HEK293 (cell line): ENCODE results near the gene UFC1.

Experiments used
- CTCF ChIA-PET: fragments of 350-600 bp; formaldehyde crosslinking; extraction: SDS; loops from one replicate; lab custom pipeline; 2021; ENCODE audit warnings: antibody characterized with exemption; lab: Yijun Ruan, JAX
- POLR2A ChIA-PET: fragments of 300-600 bp; formaldehyde crosslinking; extraction: SDS; loops from one replicate; lab custom pipeline; 2020; ENCODE audit warnings: antibody characterized with exemption, inconsistent platforms; lab: Yijun Ruan, JAX
- H3K27ac ChIP-seq: fragments of 200-500 bp; sonication (Bioruptor generic); 2 replicates; pipeline ENCODE4 v1.5.1; 2014; ENCODE audit warnings: low read depth, low read length, control low read depth, inconsistent platforms; ENCODE audit errors: extremely low read depth
- H3K36me3 ChIP-seq, 2 experiments: fragments of 200-500 bp in 1 of 2; sonication (Bioruptor generic) in 1 of 2; 1 replicate in 1 of 2; 2 replicates in 1 of 2; pipeline ENCODE4 v1.5.1; 2014 to 2017; ENCODE audit warnings: inconsistent platforms in 2 of 2, low read length in 2 of 2; ENCODE audit not compliant: control insufficient read depth in 2 of 2, insufficient read depth in 1 of 2
- H3K4me1 ChIP-seq: fragments of 200-500 bp; sonication (Bioruptor generic); 2 replicates; pipeline ENCODE4 v1.5.1; 2014; ENCODE audit warnings: mild to moderate bottlenecking, low read length, inconsistent platforms; ENCODE audit not compliant: control insufficient read depth, insufficient read depth
- H3K4me3 ChIP-seq: 2 replicates; pipeline ENCODE4 v1.5.1; 2011; ENCODE audit warnings: low read depth, mild to moderate bottlenecking, control low read depth, low read length, moderate library complexity
- H3K9me3 ChIP-seq: fragments of 200-500 bp; sonication (Bioruptor generic); 2 replicates; pipeline ENCODE4 v1.5.1; 2014; ENCODE audit warnings: low read depth, low read length, inconsistent platforms; ENCODE audit not compliant: control insufficient read depth, insufficient read depth
- BCL11B ChIP-seq: fragments of 450-650 bp; formaldehyde crosslinking; IDR thresholded peaks from 2 replicates; pipeline ENCODE4 v1.5.1; 2016; ENCODE audit warnings: low read depth, missing biosample characterization, missing genetic modification characterization
- FEZF1 ChIP-seq: fragments of 450-650 bp; formaldehyde crosslinking; IDR thresholded peaks from 2 replicates; pipeline ENCODE4 v1.5.1; 2016; ENCODE audit warnings: missing biosample characterization, missing genetic modification characterization
- GLIS2 ChIP-seq: fragments of 450-650 bp; formaldehyde crosslinking; IDR thresholded peaks from 2 replicates; pipeline ENCODE4 v1.5.1; 2016; ENCODE audit warnings: missing biosample characterization, missing genetic modification characterization
- MYNN ChIP-seq: fragments of 450-650 bp; formaldehyde crosslinking; IDR thresholded peaks from 2 replicates; pipeline ENCODE4 v1.5.1; 2016; ENCODE audit warnings: missing biosample characterization, missing genetic modification characterization, borderline replicate concordance
- REPIN1 ChIP-seq: fragments of 450-650 bp; formaldehyde crosslinking; IDR thresholded peaks from 2 replicates; pipeline ENCODE4 v1.5.1; 2017; ENCODE audit warnings: missing biosample characterization, missing genetic modification characterization, low read depth
- SP3 ChIP-seq: fragments of 450-650 bp; formaldehyde crosslinking; IDR thresholded peaks from 2 replicates; pipeline ENCODE4 v1.5.1; 2016; ENCODE audit warnings: missing biosample characterization, missing genetic modification characterization
- SP7 ChIP-seq: fragments of 450-650 bp; formaldehyde crosslinking; IDR thresholded peaks from 2 replicates; pipeline ENCODE4 v1.5.1; 2016; ENCODE audit warnings: missing biosample characterization, missing genetic modification characterization
- ZFP37 ChIP-seq: fragments of 450-650 bp; formaldehyde crosslinking; IDR thresholded peaks from 2 replicates; pipeline ENCODE4 v1.5.1; 2016; ENCODE audit warnings: missing biosample characterization, missing genetic modification characterization
- ZFP41 ChIP-seq: fragments of 450-650 bp; formaldehyde crosslinking; IDR thresholded peaks from 2 replicates; pipeline ENCODE4 v1.5.1; 2016; ENCODE audit warnings: missing biosample characterization, missing genetic modification characterization, borderline replicate concordance
- ZNF138 ChIP-seq: fragments of 450-650 bp; formaldehyde crosslinking; IDR thresholded peaks from 2 replicates; pipeline ENCODE4 v1.5.1; 2016; ENCODE audit warnings: missing biosample characterization, missing genetic modification characterization, borderline replicate concordance
- ZNF155 ChIP-seq: fragments of 450-650 bp; formaldehyde crosslinking; IDR thresholded peaks from 2 replicates; pipeline ENCODE4 v1.5.1; 2016; ENCODE audit warnings: missing biosample characterization, missing genetic modification characterization
- ZNF169 ChIP-seq: fragments of 450-650 bp; formaldehyde crosslinking; IDR thresholded peaks from 2 replicates; pipeline ENCODE4 v1.5.1; 2016; ENCODE audit warnings: missing biosample characterization, missing genetic modification characterization
- ZNF184 ChIP-seq: fragments of 450-650 bp; IDR thresholded peaks from 2 replicates; pipeline ENCODE4 v1.5.1; 2018; ENCODE audit warnings: missing biosample characterization, mild to moderate bottlenecking, missing genetic modification characterization
- ZNF24 ChIP-seq: fragments of 450-650 bp; formaldehyde crosslinking; IDR thresholded peaks from 2 replicates; pipeline ENCODE4 v1.5.1; 2016; ENCODE audit warnings: missing biosample characterization, missing genetic modification characterization
- ZNF248 ChIP-seq: fragments of 450-650 bp; formaldehyde crosslinking; IDR thresholded peaks from 2 replicates; pipeline ENCODE4 v1.5.1; 2017; ENCODE audit warnings: missing biosample characterization, missing genetic modification characterization
- ZNF311 ChIP-seq: fragments of 450-650 bp; formaldehyde crosslinking; IDR thresholded peaks from 2 replicates; pipeline ENCODE4 v1.5.1; 2017; ENCODE audit warnings: missing biosample characterization, missing genetic modification characterization, borderline replicate concordance
- ZNF404 ChIP-seq: fragments of 450-650 bp; formaldehyde crosslinking; IDR thresholded peaks from 2 replicates; pipeline ENCODE4 v1.5.1; 2017; ENCODE audit warnings: missing biosample characterization, missing genetic modification characterization
- ZNF501 ChIP-seq: fragments of 450-650 bp; formaldehyde crosslinking; IDR thresholded peaks from 2 replicates; pipeline ENCODE4 v1.5.1; 2016; ENCODE audit warnings: missing biosample characterization, missing genetic modification characterization
- ZNF529 ChIP-seq: fragments of 450-650 bp; formaldehyde crosslinking; IDR thresholded peaks from 2 replicates; pipeline ENCODE4 v1.5.1; 2017; ENCODE audit warnings: missing genetic modification characterization, missing biosample characterization; ENCODE audit not compliant: insufficient replicate concordance
- ZNF580 ChIP-seq: fragments of 450-650 bp; formaldehyde crosslinking; IDR thresholded peaks from 2 replicates; pipeline ENCODE4 v1.5.1; 2016; ENCODE audit warnings: missing biosample characterization, missing genetic modification characterization
- ZNF600 ChIP-seq: fragments of 450-650 bp; formaldehyde crosslinking; IDR thresholded peaks from 2 replicates; pipeline ENCODE4 v1.5.1; 2016; ENCODE audit warnings: missing biosample characterization, missing genetic modification characterization
- ZNF660 ChIP-seq: fragments of 450-650 bp; IDR thresholded peaks from 2 replicates; pipeline ENCODE4 v1.5.1; 2018; ENCODE audit warnings: missing biosample characterization, mild to moderate bottlenecking, missing genetic modification characterization
- ZNF664 ChIP-seq: fragments of 450-650 bp; formaldehyde crosslinking; IDR thresholded peaks from 2 replicates; pipeline ENCODE4 v1.5.1; 2016; ENCODE audit warnings: missing biosample characterization, missing genetic modification characterization
- ZNF670 ChIP-seq: fragments of 450-650 bp; formaldehyde crosslinking; IDR thresholded peaks from 2 replicates; pipeline ENCODE4 v1.5.1; 2016; ENCODE audit warnings: missing biosample characterization, missing genetic modification characterization, low read depth
- ZNF76 ChIP-seq: fragments of 450-650 bp; formaldehyde crosslinking; IDR thresholded peaks from 2 replicates; pipeline ENCODE4; 2016; ENCODE audit warnings: low read depth, missing biosample characterization, missing genetic modification characterization, borderline replicate concordance
- ZNF785 ChIP-seq: fragments of 450-650 bp; formaldehyde crosslinking; IDR thresholded peaks from 2 replicates; pipeline ENCODE4 v1.5.1; 2016; ENCODE audit warnings: missing biosample characterization, missing genetic modification characterization
- ZNF837 ChIP-seq: fragments of 450-650 bp; formaldehyde crosslinking; IDR thresholded peaks from 2 replicates; pipeline ENCODE4 v1.5.1; 2016; ENCODE audit warnings: missing biosample characterization, missing genetic modification characterization
- ZSCAN30 ChIP-seq: fragments of 450-650 bp; IDR thresholded peaks from 2 replicates; pipeline ENCODE4 v1.5.1; 2018; ENCODE audit warnings: missing biosample characterization, mild to moderate bottlenecking, missing genetic modification characterization, moderate library complexity
- TF ChIP-seq, protein P1 (sequence below): fragments of 450-650 bp; formaldehyde crosslinking; IDR thresholded peaks from 2 replicates; pipeline ENCODE4 v1.5.1; 2016; ENCODE audit warnings: missing biosample characterization, missing genetic modification characterization
- TF ChIP-seq, protein P2 (sequence below): fragments of 450-650 bp; formaldehyde crosslinking; IDR thresholded peaks from 2 replicates; pipeline ENCODE4 v1.5.1; 2016; ENCODE audit warnings: missing biosample characterization, missing genetic modification characterization
- TF ChIP-seq, protein P3 (sequence below): fragments of 450-650 bp; formaldehyde crosslinking; conservative IDR thresholded peaks from 2 replicates; pipeline ENCODE4 v1.5.1; 2016; ENCODE audit warnings: low read depth, missing biosample characterization, missing genetic modification characterization

Gene UFC1

GRCh38 chr1:161132410-161133219 lies 21.2 kb upstream of the UFC1 start, which contains the start of gene DEDD (continued):
- TF ChIP-seq, protein P1, sequence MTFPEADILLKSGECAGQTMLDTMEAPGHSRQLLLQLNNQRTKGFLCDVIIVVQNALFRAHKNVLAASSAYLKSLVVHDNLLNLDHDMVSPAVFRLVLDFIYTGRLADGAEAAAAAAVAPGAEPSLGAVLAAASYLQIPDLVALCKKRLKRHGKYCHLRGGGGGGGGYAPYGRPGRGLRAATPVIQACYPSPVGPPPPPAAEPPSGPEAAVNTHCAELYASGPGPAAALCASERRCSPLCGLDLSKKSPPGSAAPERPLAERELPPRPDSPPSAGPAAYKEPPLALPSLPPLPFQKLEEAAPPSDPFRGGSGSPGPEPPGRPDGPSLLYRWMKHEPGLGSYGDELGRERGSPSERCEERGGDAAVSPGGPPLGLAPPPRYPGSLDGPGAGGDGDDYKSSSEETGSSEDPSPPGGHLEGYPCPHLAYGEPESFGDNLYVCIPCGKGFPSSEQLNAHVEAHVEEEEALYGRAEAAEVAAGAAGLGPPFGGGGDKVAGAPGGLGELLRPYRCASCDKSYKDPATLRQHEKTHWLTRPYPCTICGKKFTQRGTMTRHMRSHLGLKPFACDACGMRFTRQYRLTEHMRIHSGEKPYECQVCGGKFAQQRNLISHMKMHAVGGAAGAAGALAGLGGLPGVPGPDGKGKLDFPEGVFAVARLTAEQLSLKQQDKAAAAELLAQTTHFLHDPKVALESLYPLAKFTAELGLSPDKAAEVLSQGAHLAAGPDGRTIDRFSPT (tag by site-specific recombination): peak; percentile 20; the same call in 1 of the 2 replicates
- TF ChIP-seq ZNF184 (0 out of 2 replicates have a peak, but pooled peaks have one; percentile 22), MYNN (no peak), ZNF404 (tag by site-specific recombination) (no peak), ZNF664 (tag by site-specific recombination) (no peak), ZNF660 (tag by site-specific recombination) (peak; percentile 91), ZNF529 (tag by site-specific recombination) (no peak), SP7 (tag by site-specific recombination) (0 out of 2 replicates have a peak, but pooled peaks have one; percentile 53), ZNF248 (tag by site-specific recombination) (no peak), ZNF837 (tag by site-specific recombination) (no peak), ZNF600 (tag by site-specific recombination) (peak; percentile 88)
- TF ChIP-seq, protein P2, sequence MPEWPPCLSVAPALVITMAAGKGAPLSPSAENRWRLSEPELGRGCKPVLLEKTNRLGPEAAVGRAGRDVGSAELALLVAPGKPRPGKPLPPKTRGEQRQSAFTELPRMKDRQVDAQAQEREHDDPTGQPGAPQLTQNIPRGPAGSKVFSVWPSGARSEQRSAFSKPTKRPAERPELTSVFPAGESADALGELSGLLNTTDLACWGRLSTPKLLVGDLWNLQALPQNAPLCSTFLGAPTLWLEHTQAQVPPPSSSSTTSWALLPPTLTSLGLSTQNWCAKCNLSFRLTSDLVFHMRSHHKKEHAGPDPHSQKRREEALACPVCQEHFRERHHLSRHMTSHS (tag by site-specific recombination): no peak
- TF ChIP-seq, protein P3, sequence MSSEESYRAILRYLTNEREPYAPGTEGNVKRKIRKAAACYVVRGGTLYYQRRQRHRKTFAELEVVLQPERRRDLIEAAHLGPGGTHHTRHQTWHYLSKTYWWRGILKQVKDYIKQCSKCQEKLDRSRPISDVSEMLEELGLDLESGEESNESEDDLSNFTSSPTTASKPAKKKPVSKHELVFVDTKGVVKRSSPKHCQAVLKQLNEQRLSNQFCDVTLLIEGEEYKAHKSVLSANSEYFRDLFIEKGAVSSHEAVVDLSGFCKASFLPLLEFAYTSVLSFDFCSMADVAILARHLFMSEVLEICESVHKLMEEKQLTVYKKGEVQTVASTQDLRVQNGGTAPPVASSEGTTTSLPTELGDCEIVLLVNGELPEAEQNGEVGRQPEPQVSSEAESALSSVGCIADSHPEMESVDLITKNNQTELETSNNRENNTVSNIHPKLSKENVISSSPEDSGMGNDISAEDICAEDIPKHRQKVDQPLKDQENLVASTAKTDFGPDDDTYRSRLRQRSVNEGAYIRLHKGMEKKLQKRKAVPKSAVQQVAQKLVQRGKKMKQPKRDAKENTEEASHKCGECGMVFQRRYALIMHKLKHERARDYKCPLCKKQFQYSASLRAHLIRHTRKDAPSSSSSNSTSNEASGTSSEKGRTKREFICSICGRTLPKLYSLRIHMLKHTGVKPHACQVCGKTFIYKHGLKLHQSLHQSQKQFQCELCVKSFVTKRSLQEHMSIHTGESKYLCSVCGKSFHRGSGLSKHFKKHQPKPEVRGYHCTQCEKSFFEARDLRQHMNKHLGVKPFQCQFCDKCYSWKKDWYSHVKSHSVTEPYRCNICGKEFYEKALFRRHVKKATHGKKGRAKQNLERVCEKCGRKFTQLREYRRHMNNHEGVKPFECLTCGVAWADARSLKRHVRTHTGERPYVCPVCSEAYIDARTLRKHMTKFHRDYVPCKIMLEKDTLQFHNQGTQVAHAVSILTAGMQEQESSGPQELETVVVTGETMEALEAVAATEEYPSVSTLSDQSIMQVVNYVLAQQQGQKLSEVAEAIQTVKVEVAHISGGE: peak; percentile 97

GRCh38 chr1:161133220-161133740 lies 20.5 kb upstream of the UFC1 start:
- CTCF ChIA-PET: interaction anchor here (0.9 to 1.9 kb wide), 4 partner anchors 14 to 36 kb away, joined by 3 to 6 read pairs (median 4); no protein-coding TSS in a partner anchor
- Histone ChIP-seq H3K4me1 (0 out of 2 replicates have a peak, but pooled peaks cover 2% of the 10 kb centered on the region), H3K4me3 (peak overlapping the region; percentile 84), H3K36me3 (peaks cover 0 to 27% of the 10 kb centered on the region in 2 experiments; a peak in 2 of 3 replicates), H3K27ac (peak overlapping the region; percentile 91), H3K9me3 (no peaks in the 10 kb centered on the region)
- POLR2A ChIA-PET: interaction anchor here (0.6 to 3.8 kb wide), 14 partner anchors 8 to 693 kb away, joined by 3 to 28 read pairs (median 6); partner anchors contain the start of genes NIT1, PFDN2, PPOX and TOMM40L
- TF ChIP-seq FEZF1 (tag by site-specific recombination) (peak; percentile 42), ZNF670 (no peak), ZNF169 (tag by site-specific recombination) (no peak), BCL11B (no peak), ZNF24 (tag by site-specific recombination) (0 out of 2 replicates have a peak, but pooled peaks have one; percentile 13), ZFP41 (tag by site-specific recombination) (no peak), ZNF155 (no peak), SP7 (tag by site-specific recombination) (no peak), SP3 (no peak), ZNF76 (no peak), ZNF138 (tag by site-specific recombination) (no peak), REPIN1 (tag by site-specific recombination) (no peak), ZNF785 (tag by site-specific recombination) (no peak), ZNF248 (tag by site-specific recombination) (no peak), ZNF311 (tag by site-specific recombination) (no peak), GLIS2 (tag by site-specific recombination) (no peak), ZNF580 (tag by site-specific recombination) (no peak), ZFP37 (tag by site-specific recombination) (no peak), ZNF501 (tag by site-specific recombination) (no peak), ZSCAN30 (tag by site-specific recombination) (no peak)
